GM12878 (cell line): Measurements from ENCODE around the gene IGFBP2. TPM values are rescaled to one million over a fixed set of nuclear protein-coding genes. Genes with fewer than 3 reads are reported as not detected.

Experiments used
- CEBPB ChIP-seq, 2 experiments: fragments of 150-350 bp in 1 of 2; IDR thresholded peaks; 2 replicates each; pipeline ENCODE4 v1.6.1; 2012 to 2014; ENCODE audit warnings: low read depth in 2 of 2, low read length in 2 of 2, borderline replicate concordance in 1 of 2, inconsistent platforms in 1 of 2
- DPF2 ChIP-seq: fragments of 450-650 bp; IDR thresholded peaks from 2 replicates; pipeline ENCODE4 v1.6.1; 2017; ENCODE audit warnings: mild to moderate bottlenecking
- ESRRA ChIP-seq: IDR thresholded peaks from 2 replicates; pipeline ENCODE4 v1.6.1; 2012; ENCODE audit warnings: mild to moderate bottlenecking, low read length, improper control_type of control experiment
- HCFC1 ChIP-seq: fragments of 150-350 bp; IDR thresholded peaks from 2 replicates; pipeline ENCODE4 v1.6.1; 2014; ENCODE audit warnings: low read length
- IKZF1 ChIP-seq: fragments of 450-650 bp; conservative IDR thresholded peaks from 2 replicates; pipeline ENCODE4 v1.6.1; 2017; ENCODE audit warnings: antibody characterized with exemption, mild to moderate bottlenecking
- NBN ChIP-seq: fragments of 450-650 bp; IDR thresholded peaks from 2 replicates; pipeline ENCODE4 v1.6.1; 2016
- RELB ChIP-seq: fragments of 450-650 bp; IDR thresholded peaks from 2 replicates; pipeline ENCODE4 v1.6.1; 2017; ENCODE audit warnings: low read depth, mild to moderate bottlenecking, moderate library complexity
- SREBF1 ChIP-seq: IDR thresholded peaks from 2 replicates; pipeline ENCODE4 v1.6.1; 2012; ENCODE audit warnings: mild to moderate bottlenecking, low read length
- SUPT20H ChIP-seq: IDR thresholded peaks from 2 replicates; pipeline ENCODE4 v1.6.1; 2011; ENCODE audit warnings: low read depth, mild to moderate bottlenecking, low read length, moderate library complexity, borderline replicate concordance; ENCODE audit not compliant: control insufficient read depth
- TCF12 ChIP-seq: IDR thresholded peaks from 2 replicates; pipeline ENCODE4 v1.6.1; 2011; ENCODE audit warnings: low read depth, mild to moderate bottlenecking, low read length
- TCF7 ChIP-seq: IDR thresholded peaks from 2 replicates; pipeline ENCODE4 v1.6.1; 2014; ENCODE audit warnings: antibody characterized with exemption, borderline replicate concordance
- polyA plus RNA-seq, 11 experiments: library from polyadenylated mRNA; depleted of rRNA in 4 of 11; unstranded in 6 of 11; stranded (reverse) in 5 of 11; fragments of >200 nt; fragmentation: Nextera tagmentation in 4 of 11; fragmentation: Illumina TruSeq in 1 of 11; extraction: Ambion mirVana in 4 of 11; extraction: Trizol in 1 of 11; gene quantifications; 1 replicate in 1 of 11; 2 replicates in 10 of 11; pipeline versions ENCODE4 v1.2.1 to v1.2.3, GENCODE V29; 2011 to 2016; ENCODE audit warnings: inconsistent platforms in 2 of 11, missing spikeins in 2 of 11, low read depth in 1 of 11
- total RNA-seq, 4 experiments: library from RNA; depleted of rRNA in 3 of 4; stranded (reverse); fragments of >200 nt in 3 of 4; fragmentation: Illumina TruSeq in 1 of 4; extraction: Trizol in 1 of 4; gene quantifications; 2 replicates each; pipeline versions ENCODE4 v1.2.1 to v1.2.3, GENCODE V29; 2013 to 2021
- TF ChIP-seq, protein P1 (sequence below): IDR thresholded peaks from 2 replicates; pipeline ENCODE4 v1.6.1; 2011; ENCODE audit warnings: borderline replicate concordance, low read depth, mild to moderate bottlenecking, moderate library complexity, mixed read lengths, low read length; ENCODE audit not compliant: insufficient read depth; ENCODE audit errors: extremely low read length
- TF ChIP-seq, protein P2 (sequence below): fragments of 450-650 bp; formaldehyde crosslinking; IDR thresholded peaks from 2 replicates; pipeline ENCODE4 v1.4.0; 2022; ENCODE audit warnings: mild to moderate bottlenecking, moderate library complexity

The IGFBP2 gene
- total and polyA plus RNA-seq, 10 of the 15 experiments (the other 5 are each of a cell fraction or from before 2014, with no cell fraction given), result 0.11 to 1.5 (median 0.38) TPM; not detected in 5

GRCh38 chr2:216606551-216607276 lies 26.5 kb upstream of the IGFBP2 start (continued):
- TF ChIP-seq CEBPB (IDR thresholded peaks at IDR 0.05; ENCODE audit: borderline replicate concordance in 1 of 2, low read depth in 2 of 2, low read length in 2 of 2) (no peak), ESRRA (no peak), NBN (peak; percentile 93), HCFC1 (no peak), IKZF1 (peak; percentile 55), SREBF1 (no peak), SUPT20H (no peak), RELB (peak; percentile 63; the same call in 1 of the 2 replicates), TCF7 (no peak), TCF12 (peak; percentile 83), DPF2 (peak; percentile 47; the same call in 1 of the 2 replicates)
- TF ChIP-seq, protein P1, sequence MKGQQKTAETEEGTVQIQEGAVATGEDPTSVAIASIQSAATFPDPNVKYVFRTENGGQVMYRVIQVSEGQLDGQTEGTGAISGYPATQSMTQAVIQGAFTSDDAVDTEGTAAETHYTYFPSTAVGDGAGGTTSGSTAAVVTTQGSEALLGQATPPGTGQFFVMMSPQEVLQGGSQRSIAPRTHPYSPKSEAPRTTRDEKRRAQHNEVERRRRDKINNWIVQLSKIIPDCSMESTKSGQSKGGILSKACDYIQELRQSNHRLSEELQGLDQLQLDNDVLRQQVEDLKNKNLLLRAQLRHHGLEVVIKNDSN, result no peak
- TF ChIP-seq, protein P2, sequence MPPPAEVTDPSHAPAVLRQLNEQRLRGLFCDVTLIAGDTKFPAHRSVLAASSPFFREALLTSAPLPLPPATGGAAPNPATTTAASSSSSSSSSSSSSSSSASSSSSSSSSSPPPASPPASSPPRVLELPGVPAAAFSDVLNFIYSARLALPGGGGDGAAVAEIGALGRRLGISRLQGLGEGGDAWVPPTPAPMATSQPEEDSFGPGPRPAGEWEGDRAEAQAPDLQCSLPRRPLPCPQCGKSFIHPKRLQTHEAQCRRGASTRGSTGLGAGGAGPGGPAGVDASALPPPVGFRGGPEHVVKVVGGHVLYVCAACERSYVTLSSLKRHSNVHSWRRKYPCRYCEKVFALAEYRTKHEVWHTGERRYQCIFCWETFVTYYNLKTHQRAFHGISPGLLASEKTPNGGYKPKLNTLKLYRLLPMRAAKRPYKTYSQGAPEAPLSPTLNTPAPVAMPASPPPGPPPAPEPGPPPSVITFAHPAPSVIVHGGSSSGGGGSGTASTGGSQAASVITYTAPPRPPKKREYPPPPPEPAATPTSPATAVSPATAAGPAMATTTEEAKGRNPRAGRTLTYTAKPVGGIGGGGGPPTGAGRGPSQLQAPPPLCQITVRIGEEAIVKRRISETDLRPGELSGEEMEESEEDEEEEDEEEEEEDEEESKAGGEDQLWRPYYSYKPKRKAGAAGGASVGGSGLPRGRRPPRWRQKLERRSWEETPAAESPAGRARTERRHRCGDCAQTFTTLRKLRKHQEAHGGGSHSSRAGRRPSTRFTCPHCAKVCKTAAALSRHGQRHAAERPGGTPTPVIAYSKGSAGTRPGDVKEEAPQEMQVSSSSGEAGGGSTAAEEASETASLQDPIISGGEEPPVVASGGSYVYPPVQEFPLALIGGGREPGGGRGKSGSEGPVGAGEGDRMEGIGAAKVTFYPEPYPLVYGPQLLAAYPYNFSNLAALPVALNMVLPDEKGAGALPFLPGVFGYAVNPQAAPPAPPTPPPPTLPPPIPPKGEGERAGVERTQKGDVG (CRISPR knock-in tag), result no peak
- TF ChIP-seq, all 136 proteins: peak for 26
